Measurements from ENCODE around the gene B4GALNT4. TPM values are rescaled to one million over a fixed set of nuclear protein-coding genes. Genes with fewer than 3 reads are reported as not detected.
"Not testable (repeated sequence)": the region's sequence is repeated elsewhere in the genome, so short reads cannot be mapped to it uniquely, and the experiment has no call there.

The B4GALNT4 gene
- total RNA-seq, 2 donors from 2014 or later, result 0.39 TPM; not detected in 1

- DNase-seq (ENCODE audit: low spot score), result peak; percentile 79
- peak in 1 of 2 donors; percentile 45 for TF ChIP-seq CTCF (IDR thresholded peaks at IDR 0.05)
- peaks cover 0 to 21% of the 10 kb centered on the region in 2 donors for H3K4me1 ChIP-seq
- no peaks in the 10 kb centered on the region for H3K27me3 ChIP-seq
- H3K27ac ChIP-seq, result peak overlapping the region; percentile 73 to 77
- no peaks in the 10 kb centered on the region for H3K36me3 ChIP-seq
- H3K4me3 ChIP-seq, result peak overlapping the region; percentile 69
- no peaks in the 10 kb centered on the region for H3K9me3 ChIP-seq
Measured at GRCh38 chr11:406796-407650, 37.7 kb downstream of the B4GALNT4 start.

GRCh38 chr11:407651-408123 lies 38.4 kb downstream of the B4GALNT4 start:
- no peak for TF ChIP-seq CTCF (IDR thresholded peaks at IDR 0.05)
- Histone ChIP-seq H3K4me1 (peaks cover 0 to 21% of the 10 kb centered on the region in 2 donors), H3K4me3 (peak overlapping the region; percentile 11 to 69), H3K9me3 (no peaks in the 10 kb centered on the region), H3K27me3 (no peaks in the 10 kb centered on the region), H3K36me3 (no peaks in the 10 kb centered on the region), H3K27ac (peak overlapping the region in 1 of 2 donors; percentile 52)
- DNase-seq (ENCODE audit: low spot score), result no peak

GRCh38 chr11:408154-409007 lies 39.1 kb downstream of the B4GALNT4 start:
- H3K27me3 ChIP-seq, result no peaks in the 10 kb centered on the region
- no peak overlapping the region for H3K27ac ChIP-seq
- H3K9me3 ChIP-seq, result no peaks in the 10 kb centered on the region
- no peak overlapping the region for H3K4me3 ChIP-seq
- no peak for TF ChIP-seq CTCF (IDR thresholded peaks at IDR 0.05)
- no peak for DNase-seq (ENCODE audit: low spot score)
- H3K36me3 ChIP-seq, result no peaks in the 10 kb centered on the region
- peaks cover 0 to 23% of the 10 kb centered on the region in 2 donors for H3K4me1 ChIP-seq

- Histone ChIP-seq H3K4me3 (no peak overlapping the region), H3K9me3 (no peaks in the 10 kb centered on the region), H3K27me3 (no peaks in the 10 kb centered on the region), H3K27ac (no peak overlapping the region), H3K36me3 (no peaks in the 10 kb centered on the region), H3K4me1 (peaks cover 0 to 29% of the 10 kb centered on the region in 2 donors)
- no peak for TF ChIP-seq CTCF (IDR thresholded peaks at IDR 0.05)
- no peak for DNase-seq (ENCODE audit: low spot score)
Measured at GRCh38 chr11:409008-409599, 39.8 kb downstream of the B4GALNT4 start.

GRCh38 chr11:409600-410483 lies 40.5 kb downstream of the B4GALNT4 start:
- peaks cover 0 to 29% of the 10 kb centered on the region in 2 donors for H3K4me1 ChIP-seq

GRCh38 chr11:410711-411110 lies 41.4 kb downstream of the B4GALNT4 start:
- peaks cover 0 to 30% of the 10 kb centered on the region in 2 donors for H3K4me1 ChIP-seq
- DNase-seq (ENCODE audit: low spot score); H3K27ac ChIP-seq; H3K9me3 ChIP-seq; H3K4me3 ChIP-seq; H3K27me3 ChIP-seq; H3K36me3 ChIP-seq: not testable (repeated sequence)

More at GRCh38 chr11:409600-410483, 40.5 kb downstream of the B4GALNT4 start:
- H3K36me3 ChIP-seq, result no peaks in the 10 kb centered on the region
- no peaks in the 10 kb centered on the region for H3K27me3 ChIP-seq
- H3K27ac ChIP-seq, result no peak overlapping the region
- no peak overlapping the region for H3K4me3 ChIP-seq
- no peaks in the 10 kb centered on the region for H3K9me3 ChIP-seq
- no peak for DNase-seq (ENCODE audit: low spot score)
- TF ChIP-seq CTCF (IDR thresholded peaks at IDR 0.05), result no peak

- H3K9me3 ChIP-seq, result not testable (repeated sequence)
Measured at GRCh38 chr11:411520-411919, 42.2 kb downstream of the B4GALNT4 start.

More at GRCh38 chr11:411520-411919, 42.2 kb downstream of the B4GALNT4 start:
- H3K4me3 ChIP-seq; H3K36me3 ChIP-seq; H3K27me3 ChIP-seq; H3K27ac ChIP-seq; DNase-seq (ENCODE audit: low spot score): not testable (repeated sequence)
- peaks cover 0 to 30% of the 10 kb centered on the region in 2 donors for H3K4me1 ChIP-seq
